ENCODE measurements around the gene MTHFD2L.

MTHFD2L gene

GRCh38 chr4:74307170-74307569 is 149.3 kb downstream of the MTHFD2L start:
- DNase-seq (ENCODE audit: low read depth): no peak

DNA sequence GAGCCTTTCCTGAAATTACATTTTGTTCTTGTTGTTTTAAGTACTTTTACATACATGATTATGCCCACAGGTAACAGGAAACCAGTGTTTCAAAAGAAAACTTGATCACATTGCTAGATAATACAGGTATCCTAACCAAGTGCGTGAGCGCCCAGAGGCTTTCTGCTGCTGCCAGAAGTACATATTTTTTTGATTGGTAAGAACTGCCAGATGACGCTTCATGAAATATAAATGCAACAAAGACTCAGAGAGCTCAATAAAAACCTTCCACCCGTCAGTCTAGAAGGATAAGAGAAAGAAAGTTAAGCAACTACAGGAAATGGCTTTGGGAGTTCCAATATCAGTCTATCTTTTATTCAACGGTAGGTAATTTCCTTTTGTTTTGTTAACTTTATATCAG is 150.3 kb downstream of the MTHFD2L start, which contains the start of gene EPGN:
Gene EPGN, plus strand, starts transcription at position 256 of the 400 bp plus-strand sequence. Its CDS starts 64 bp downstream, at position 320.
- DNase-seq (ENCODE audit: low read depth): no peak

- no peak for DNase-seq (ENCODE audit: low read depth)
Measured at GRCh38 chr4:74309223-74309622, 151.3 kb downstream of the MTHFD2L start.

GRCh38 chr4:74311696-74312313 is 153.9 kb downstream of the MTHFD2L start:
- no peak for DNase-seq (ENCODE audit: low read depth)

GRCh38 chr4:74314329-74314728 is 156.4 kb downstream of the MTHFD2L start:
- DNase-seq (ENCODE audit: low read depth): no peak

DNA sequence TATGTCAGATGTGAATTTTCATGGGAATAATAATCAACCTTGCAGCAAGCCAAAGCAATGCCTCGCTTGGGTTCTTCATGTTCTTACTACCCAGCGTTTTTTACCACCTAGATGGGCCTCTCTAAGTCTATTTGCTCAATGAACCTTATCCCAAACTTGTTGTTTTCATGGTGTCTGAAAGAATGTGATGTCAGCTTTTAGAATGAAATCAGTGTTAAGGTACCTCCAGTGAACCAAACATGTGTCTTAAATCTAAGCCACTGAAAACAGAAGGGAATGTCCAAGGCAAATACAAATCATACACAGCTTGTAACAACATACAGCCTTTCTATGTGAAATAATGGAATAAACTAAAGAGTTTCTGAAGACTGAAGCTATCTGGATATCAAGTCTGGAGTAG is 157.0 kb downstream of the MTHFD2L start:
- DNase-seq (ENCODE audit: low read depth): no peak

- no peak for DNase-seq (ENCODE audit: low read depth)
Measured at GRCh38 chr4:74315376-74315775, 157.5 kb downstream of the MTHFD2L start.

- DNase-seq (ENCODE audit: low read depth): no peak
Measured at GRCh38 chr4:74316397-74316796, 158.5 kb downstream of the MTHFD2L start.

DNA sequence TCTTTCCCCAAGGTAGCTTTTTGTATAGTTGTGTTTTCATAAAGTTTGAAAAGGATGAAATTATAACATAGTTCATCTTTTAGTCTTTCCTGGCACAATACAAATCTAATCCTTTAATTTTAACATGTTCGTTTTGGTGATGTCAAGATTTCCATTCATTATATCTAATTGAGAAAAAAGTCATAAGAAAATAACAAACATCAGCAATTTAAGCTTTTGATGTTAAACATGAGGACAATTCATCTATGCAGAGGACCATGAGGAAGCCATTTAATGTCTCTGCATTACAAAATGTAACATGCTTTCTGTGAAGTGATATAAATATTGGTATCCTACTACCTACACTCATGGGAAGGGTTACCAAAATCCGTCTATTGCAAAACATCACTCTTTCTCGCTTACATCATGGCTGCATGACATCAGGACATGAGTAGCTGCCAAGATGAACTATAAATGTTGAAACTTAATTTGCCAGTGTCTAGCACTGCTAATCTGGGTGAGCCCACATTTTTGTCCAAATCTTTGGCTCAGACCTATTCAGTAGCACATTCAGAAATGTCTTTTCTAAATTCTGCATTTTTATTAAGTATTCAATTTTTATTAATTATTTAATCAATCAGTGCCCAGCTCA is 159.8 kb downstream of the MTHFD2L start:
- DNase-seq (ENCODE audit: low read depth): no peak

DNA sequence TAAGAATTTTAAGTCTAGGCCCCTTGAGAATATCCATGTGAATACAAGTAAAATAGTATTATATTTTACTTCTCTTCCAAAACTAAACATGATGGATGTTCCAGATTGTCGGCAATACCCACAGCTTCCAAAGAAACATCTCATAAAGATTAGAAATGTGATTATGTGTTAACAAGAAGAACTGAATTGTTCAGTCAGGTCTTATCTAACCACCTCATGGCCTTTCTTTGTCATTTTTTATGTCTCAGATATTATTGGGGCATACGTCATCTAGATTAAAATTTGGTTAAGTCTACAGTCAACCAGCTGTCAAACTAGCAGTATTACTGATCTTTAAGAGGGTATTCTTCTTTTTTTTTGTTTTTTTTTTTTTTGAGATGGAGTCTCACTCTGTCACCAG is 160.4 kb downstream of the MTHFD2L start:
- no peak for DNase-seq (ENCODE audit: low read depth)

- no peak for DNase-seq (ENCODE audit: low read depth)
Measured at GRCh38 chr4:74319470-74319869, 161.6 kb downstream of the MTHFD2L start.

GRCh38 chr4:74320559-74321118 is 162.7 kb downstream of the MTHFD2L start:
- no peak for DNase-seq (ENCODE audit: low read depth)

DNA sequence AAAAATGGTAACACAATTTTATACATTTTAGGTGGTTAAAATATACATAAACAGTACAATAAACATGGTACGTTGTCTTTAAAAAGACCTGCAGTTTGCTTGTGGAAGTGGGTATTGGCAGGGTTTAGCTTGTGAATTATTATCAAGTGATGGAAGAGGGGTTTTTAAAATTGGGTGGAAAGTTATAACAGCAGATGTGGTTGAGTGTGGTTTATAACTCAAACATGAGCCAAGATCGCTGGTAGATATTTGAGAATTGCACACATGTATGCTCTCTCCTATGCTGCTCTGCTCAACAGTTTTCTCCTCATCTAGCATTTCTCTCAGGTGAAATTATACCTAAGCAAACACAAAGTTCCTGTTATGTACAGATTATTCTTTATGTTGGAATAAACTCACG is 164.4 kb downstream of the MTHFD2L start:
- no peak for DNase-seq (ENCODE audit: low read depth)

GRCh38 chr4:74323663-74324062 is 165.7 kb downstream of the MTHFD2L start:
- no peak for DNase-seq (ENCODE audit: low read depth)

DNA sequence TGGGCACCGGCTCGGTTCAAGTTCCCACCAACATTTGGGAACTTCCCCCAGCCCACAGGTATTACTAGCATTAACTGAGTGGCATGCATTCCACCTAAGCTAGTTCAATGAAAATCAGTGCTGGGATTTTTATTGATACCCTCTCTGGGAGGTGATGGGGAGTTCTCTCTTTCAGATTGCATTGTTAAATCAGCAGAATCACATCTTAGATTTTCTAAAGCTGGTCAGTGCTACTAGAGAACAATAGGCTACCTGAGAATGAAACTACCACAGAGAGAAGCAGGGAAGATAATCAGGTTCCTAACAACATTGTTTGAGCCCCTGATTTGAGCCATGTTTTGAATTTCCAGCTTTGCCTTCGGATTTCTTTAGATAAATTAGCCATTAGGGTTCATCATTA is 166.3 kb downstream of the MTHFD2L start:
- no peak for DNase-seq (ENCODE audit: low read depth)

DNA sequence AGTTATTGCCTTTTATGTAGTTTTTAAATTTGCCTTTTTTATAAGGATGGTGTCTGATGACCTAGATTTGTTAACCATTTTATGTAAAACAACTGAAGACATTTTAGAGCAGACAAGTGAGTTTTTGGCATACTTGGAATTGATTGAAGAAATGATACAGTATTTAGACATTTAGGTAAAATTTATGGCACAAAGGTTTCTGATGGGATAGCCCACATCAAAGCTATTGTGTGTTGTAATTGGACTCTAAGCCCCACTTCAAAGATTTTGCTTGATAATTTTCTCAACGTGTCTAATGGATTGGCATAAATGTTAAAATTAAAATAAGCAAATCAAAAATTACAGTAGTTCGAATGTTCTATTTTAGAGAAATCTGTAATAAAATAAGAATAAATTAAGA is 168.0 kb downstream of the MTHFD2L start:
- no peak for DNase-seq (ENCODE audit: low read depth)

GRCh38 chr4:74327762-74328161 is 169.8 kb downstream of the MTHFD2L start:
- no peak for DNase-seq (ENCODE audit: low read depth)

DNA sequence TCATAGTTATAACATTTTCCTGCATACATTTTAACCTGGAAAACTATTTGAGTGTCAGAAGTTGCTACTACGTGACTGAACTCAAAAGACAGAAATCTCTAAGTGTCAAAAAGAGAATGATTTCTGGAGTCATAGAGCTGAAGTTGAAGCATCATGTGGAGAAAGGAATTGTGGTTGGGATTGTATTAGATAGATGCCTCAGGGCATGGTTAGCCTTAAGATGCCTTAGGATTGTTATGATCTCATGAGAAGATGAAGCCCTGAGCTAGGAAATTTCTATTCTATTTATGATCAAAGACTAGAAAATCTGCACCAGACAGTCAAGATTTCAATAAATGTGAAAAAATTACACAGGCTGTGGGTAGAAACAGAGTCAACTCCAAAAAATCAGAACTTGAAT is 170.6 kb downstream of the MTHFD2L start:
- DNase-seq (ENCODE audit: low read depth): no peak

- DNase-seq (ENCODE audit: low read depth): no peak
Measured at GRCh38 chr4:74329307-74329706, 171.4 kb downstream of the MTHFD2L start.

- DNase-seq (ENCODE audit: low read depth): no peak
Measured at GRCh38 chr4:74330295-74330750, 172.4 kb downstream of the MTHFD2L start.

DNA sequence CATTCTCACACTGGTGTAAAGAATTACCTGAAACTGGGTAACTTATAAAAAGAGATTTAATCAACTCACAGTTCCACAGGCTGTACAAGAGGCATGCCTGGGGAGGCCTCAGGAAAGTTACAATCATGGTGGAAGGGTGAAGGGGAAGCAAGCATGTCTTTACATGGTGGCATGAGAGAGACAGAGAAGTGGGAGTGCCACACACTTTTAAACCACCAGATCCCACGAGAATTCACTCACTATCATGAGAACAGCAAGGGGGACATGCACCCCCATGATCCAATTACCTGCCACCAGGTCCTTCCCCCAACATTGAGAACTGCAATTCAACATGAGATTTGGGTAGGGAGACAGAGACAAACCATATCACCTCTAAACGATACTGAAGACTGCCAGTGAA is 173.3 kb downstream of the MTHFD2L start:
- DNase-seq (ENCODE audit: low read depth): no peak

GRCh38 chr4:74331944-74332343 is 174.0 kb downstream of the MTHFD2L start:
- no peak for DNase-seq (ENCODE audit: low read depth)

- DNase-seq (ENCODE audit: low read depth): no peak
Measured at GRCh38 chr4:74334636-74335035, 176.7 kb downstream of the MTHFD2L start.

All from T-helper 22 cell (primary cell).